Measurements from ENCODE around the gene ARID2. TPM values are rescaled to one million over a fixed set of nuclear protein-coding genes. Genes with fewer than 3 reads are reported as not detected.

ARID2 gene
- total RNA-seq, 4 donors from 2014 or later: 25.3 to 40.4 (median 30.6) TPM

GRCh38 chr12:45775465-45775864 lies 46.0 kb downstream of the ARID2 start:
- intact Hi-C loops (cut with DNase I; ENCODE audit: low total_unique reads): no loop called here
- DNase-seq (ENCODE audit: low spot score in 2 of 2): no peak
- H3K4me3 ChIP-seq (ENCODE audit: low read depth, poor library complexity, severe bottlenecking): no peak overlapping the region
- TF ChIP-seq POLR2A (IDR thresholded peaks at IDR 0.05): no peak
- TF ChIP-seq, protein P1, sequence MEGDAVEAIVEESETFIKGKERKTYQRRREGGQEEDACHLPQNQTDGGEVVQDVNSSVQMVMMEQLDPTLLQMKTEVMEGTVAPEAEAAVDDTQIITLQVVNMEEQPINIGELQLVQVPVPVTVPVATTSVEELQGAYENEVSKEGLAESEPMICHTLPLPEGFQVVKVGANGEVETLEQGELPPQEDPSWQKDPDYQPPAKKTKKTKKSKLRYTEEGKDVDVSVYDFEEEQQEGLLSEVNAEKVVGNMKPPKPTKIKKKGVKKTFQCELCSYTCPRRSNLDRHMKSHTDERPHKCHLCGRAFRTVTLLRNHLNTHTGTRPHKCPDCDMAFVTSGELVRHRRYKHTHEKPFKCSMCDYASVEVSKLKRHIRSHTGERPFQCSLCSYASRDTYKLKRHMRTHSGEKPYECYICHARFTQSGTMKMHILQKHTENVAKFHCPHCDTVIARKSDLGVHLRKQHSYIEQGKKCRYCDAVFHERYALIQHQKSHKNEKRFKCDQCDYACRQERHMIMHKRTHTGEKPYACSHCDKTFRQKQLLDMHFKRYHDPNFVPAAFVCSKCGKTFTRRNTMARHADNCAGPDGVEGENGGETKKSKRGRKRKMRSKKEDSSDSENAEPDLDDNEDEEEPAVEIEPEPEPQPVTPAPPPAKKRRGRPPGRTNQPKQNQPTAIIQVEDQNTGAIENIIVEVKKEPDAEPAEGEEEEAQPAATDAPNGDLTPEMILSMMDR (IDR thresholded peaks at IDR 0.05): no peak
- 77 to 86% methylated on average over 1 of the region's 1 CpG for WGBS, 2 donors

- TF ChIP-seq POLR2A (IDR thresholded peaks at IDR 0.05): no peak
- TF ChIP-seq, protein P1 (IDR thresholded peaks at IDR 0.05): no peak
Observed at GRCh38 chr12:45775964-45776363, 46.5 kb downstream of the ARID2 start.

GRCh38 chr12:45779936-45780335 lies 50.4 kb downstream of the ARID2 start:
- intact Hi-C loops (cut with DNase I; ENCODE audit: low total_unique reads): no loop called here
- no peak overlapping the region for H3K4me3 ChIP-seq (ENCODE audit: low read depth, poor library complexity, severe bottlenecking)
- TF ChIP-seq, protein P1 (IDR thresholded peaks at IDR 0.05): no peak
- TF ChIP-seq POLR2A (IDR thresholded peaks at IDR 0.05): no peak
- no peak for DNase-seq (ENCODE audit: low spot score in 2 of 2)

More at GRCh38 chr12:45775964-45776363, 46.5 kb downstream of the ARID2 start:
- DNase-seq (ENCODE audit: low spot score in 2 of 2): no peak
- H3K4me3 ChIP-seq (ENCODE audit: low read depth, poor library complexity, severe bottlenecking): no peak overlapping the region
- intact Hi-C loops (cut with DNase I; ENCODE audit: low total_unique reads): no loop called here
- 44% methylated on average over 2 of the region's 2 CpGs for WGBS, 2 donors

- intact Hi-C loops (cut with DNase I; ENCODE audit: low total_unique reads): no loop called here
- TF ChIP-seq, protein P1 (IDR thresholded peaks at IDR 0.05): no peak
- no peak for TF ChIP-seq POLR2A (IDR thresholded peaks at IDR 0.05)
Observed at GRCh38 chr12:45781080-45781479, 51.6 kb downstream of the ARID2 start.

GRCh38 chr12:45785315-45785714 lies 55.8 kb downstream of the ARID2 start:
- no peak for DNase-seq (ENCODE audit: low spot score in 2 of 2)
- no peak overlapping the region for H3K4me3 ChIP-seq (ENCODE audit: low read depth, poor library complexity, severe bottlenecking)
- 65 to 69% methylated on average over 4 of the region's 4 CpGs for WGBS, 2 donors
- intact Hi-C loops (cut with DNase I; ENCODE audit: low total_unique reads): no loop called here
- TF ChIP-seq POLR2A (IDR thresholded peaks at IDR 0.05): no peak
- TF ChIP-seq, protein P1 (IDR thresholded peaks at IDR 0.05): no peak

More at GRCh38 chr12:45781080-45781479, 51.6 kb downstream of the ARID2 start:
- no peak for DNase-seq (ENCODE audit: low spot score in 2 of 2)
- no peak overlapping the region for H3K4me3 ChIP-seq (ENCODE audit: low read depth, poor library complexity, severe bottlenecking)

GRCh38 chr12:45789025-45789424 lies 59.5 kb downstream of the ARID2 start:
- TF ChIP-seq POLR2A (IDR thresholded peaks at IDR 0.05): no peak

More at GRCh38 chr12:45789025-45789424, 59.5 kb downstream of the ARID2 start:
- no peak for DNase-seq (ENCODE audit: low spot score in 2 of 2)
- H3K4me3 ChIP-seq (ENCODE audit: low read depth, poor library complexity, severe bottlenecking): no peak overlapping the region
- intact Hi-C loops (cut with DNase I; ENCODE audit: low total_unique reads): no loop called here
